NB4 (cell line): ENCODE data around the gene CELF4.

Experiments
- DNase-seq: peaks from one replicate; pipeline ENCODE4 v3.0.0; 2010; ENCODE audit warnings: low read depth
- H3K4me3 ChIP-seq: one replicate; pipeline ENCODE4 v1.5.1; 2011; ENCODE audit warnings: mild to moderate bottlenecking, low read depth, low read length, moderate library complexity
- MYC ChIP-seq: IDR thresholded peaks from 2 replicates; pipeline ENCODE4 v1.6.1; 2011; ENCODE audit warnings: low read depth, low read length
- POLR2A ChIP-seq: IDR thresholded peaks from 2 replicates; pipeline ENCODE4 v1.6.1; 2011; ENCODE audit warnings: mild to moderate bottlenecking; ENCODE audit not compliant: insufficient read length; ENCODE audit errors: extremely low read depth
- TF ChIP-seq, protein P1 (sequence below): IDR thresholded peaks from 2 replicates; pipeline ENCODE4 v1.6.1; 2011; ENCODE audit warnings: low read depth, low read length
- TF ChIP-seq, protein P2 (sequence below): IDR thresholded peaks from one replicate; pipeline ENCODE4 v1.5.1; 2012; ENCODE audit warnings: low read depth, low read length

The CELF4 gene

DNA sequence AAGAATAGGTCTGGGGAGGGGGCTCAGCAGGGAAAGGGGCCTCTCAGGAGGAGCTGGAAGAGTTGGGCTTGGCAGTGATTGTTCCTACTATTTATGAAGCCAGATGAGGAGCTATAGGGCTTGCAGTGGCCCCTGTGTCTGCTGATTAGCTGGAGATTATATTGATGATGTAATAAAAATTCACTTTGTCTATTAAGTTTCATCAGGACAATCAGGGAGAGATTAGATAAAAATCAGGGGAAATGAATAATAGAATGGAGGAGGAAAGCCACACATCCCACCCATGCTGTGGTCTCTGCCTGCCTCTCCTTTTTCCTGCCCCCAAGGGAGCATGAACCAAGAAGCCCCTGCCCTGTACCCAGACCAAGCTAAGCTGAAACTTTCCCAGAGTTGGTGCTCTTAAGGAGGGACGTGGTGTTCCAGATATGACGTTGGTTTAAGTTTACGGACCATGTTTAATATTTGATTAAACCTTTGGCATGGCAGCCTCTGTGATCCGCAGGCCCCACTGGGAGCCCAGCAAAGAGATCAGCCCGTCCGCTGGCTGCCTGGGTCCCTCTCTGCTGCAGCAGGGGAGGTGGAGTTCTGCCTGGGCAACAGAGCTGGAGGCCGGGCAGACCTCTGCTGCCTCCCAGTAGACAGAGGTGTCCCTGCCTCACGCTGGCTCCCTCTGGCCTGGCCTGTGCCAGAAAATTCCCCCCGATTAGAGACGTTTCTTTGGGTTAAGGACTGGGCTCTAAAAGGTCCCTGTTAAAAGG lies 15.3 kb downstream of the CELF4 start:
- no peak overlapping the region for H3K4me3 ChIP-seq
- DNase-seq = no peak
- TF ChIP-seq, protein P1, sequence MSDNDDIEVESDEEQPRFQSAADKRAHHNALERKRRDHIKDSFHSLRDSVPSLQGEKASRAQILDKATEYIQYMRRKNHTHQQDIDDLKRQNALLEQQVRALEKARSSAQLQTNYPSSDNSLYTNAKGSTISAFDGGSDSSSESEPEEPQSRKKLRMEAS = no peak
- TF ChIP-seq, protein P2, sequence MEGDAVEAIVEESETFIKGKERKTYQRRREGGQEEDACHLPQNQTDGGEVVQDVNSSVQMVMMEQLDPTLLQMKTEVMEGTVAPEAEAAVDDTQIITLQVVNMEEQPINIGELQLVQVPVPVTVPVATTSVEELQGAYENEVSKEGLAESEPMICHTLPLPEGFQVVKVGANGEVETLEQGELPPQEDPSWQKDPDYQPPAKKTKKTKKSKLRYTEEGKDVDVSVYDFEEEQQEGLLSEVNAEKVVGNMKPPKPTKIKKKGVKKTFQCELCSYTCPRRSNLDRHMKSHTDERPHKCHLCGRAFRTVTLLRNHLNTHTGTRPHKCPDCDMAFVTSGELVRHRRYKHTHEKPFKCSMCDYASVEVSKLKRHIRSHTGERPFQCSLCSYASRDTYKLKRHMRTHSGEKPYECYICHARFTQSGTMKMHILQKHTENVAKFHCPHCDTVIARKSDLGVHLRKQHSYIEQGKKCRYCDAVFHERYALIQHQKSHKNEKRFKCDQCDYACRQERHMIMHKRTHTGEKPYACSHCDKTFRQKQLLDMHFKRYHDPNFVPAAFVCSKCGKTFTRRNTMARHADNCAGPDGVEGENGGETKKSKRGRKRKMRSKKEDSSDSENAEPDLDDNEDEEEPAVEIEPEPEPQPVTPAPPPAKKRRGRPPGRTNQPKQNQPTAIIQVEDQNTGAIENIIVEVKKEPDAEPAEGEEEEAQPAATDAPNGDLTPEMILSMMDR = no peak
- TF ChIP-seq POLR2A (no peak), MYC (no peak)

DNA sequence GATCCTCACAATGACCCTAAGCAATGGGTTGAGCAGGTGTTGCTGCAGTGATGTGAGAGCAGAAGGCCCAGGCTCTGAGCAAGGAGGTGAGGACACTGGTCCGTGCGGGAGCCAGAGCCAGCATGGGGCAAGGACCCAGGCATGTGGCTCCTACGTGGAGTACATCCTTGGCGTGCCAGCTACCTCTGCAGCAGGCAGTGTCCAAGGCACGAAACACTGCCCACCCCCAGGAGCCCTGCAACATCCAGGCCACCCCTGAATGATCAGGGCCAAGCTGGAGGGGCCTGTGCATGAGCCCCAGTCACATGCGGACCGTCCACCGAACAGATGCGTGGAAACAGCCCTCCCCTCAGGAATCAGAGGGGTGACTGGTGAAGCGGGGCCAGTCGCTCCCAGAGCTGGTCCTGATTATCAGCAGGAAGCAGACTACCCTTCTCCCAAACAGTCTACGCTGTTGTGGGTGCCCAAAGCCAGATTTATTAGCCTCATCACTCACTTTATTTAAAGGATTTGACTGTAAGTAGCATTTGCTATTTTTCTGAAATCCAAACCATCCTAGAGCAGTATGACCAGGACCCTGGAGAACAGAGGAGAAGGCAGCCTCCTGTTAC lies 16.8 kb downstream of the CELF4 start:
- no peak for DNase-seq
- no peak overlapping the region for H3K4me3 ChIP-seq
- TF ChIP-seq, protein P2 = no peak
- TF ChIP-seq MYC (no peak), POLR2A (no peak)
- TF ChIP-seq, protein P1 = no peak

DNA sequence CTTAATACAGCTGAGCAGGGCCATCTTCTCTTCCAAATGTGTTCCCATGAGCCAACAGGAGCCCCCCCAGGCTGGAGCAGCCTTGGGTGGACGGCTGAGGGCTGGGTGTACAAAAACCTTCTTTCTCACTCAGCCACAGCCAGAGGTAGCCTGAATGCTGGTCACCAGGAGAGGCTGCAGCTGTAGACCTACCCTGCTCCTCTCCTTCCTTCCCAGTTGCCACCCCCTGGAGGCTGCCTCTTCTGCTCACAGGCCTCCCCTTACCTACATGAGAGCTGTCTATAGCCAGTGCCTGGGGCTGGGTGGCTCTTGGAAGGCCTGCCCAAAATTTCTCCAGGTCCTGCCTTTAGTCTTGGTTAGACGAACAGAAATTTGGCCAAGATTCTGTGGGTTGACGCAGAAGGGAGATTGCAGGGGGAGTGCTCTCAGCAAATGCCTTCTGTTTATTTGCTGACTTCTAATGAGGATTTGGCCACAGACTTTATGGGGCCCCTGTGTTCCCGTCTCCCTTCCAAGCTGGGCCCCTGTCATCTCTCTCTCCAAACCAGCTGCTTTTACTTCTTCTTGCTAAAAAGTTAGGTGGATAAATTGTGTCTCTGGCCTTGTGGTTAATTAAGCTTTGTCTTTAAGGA lies 18.3 kb downstream of the CELF4 start:
- TF ChIP-seq POLR2A (no peak), MYC (no peak)
- TF ChIP-seq, protein P1 = no peak
- TF ChIP-seq, protein P2 = no peak
- DNase-seq = no peak
- no peak overlapping the region for H3K4me3 ChIP-seq

DNA sequence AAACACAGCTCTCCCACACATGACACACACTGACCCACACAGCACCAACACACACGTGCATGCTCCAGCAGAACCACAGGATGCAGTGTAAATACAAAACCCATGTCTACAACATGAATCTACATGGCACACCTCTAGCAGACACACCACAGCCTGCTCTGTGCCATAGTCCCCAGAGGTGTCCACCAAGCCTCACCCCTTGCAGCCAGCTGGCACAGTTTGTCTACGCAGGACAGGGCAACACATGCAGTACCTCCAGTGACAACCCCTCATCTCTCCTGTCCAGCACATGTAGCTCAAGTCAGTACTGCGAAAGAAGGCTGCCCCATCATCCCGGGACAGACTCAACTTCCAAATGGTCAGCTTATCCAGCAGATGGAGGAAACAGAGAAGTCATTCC lies 18.9 kb downstream of the CELF4 start:
- DNase-seq = no peak
- no peak overlapping the region for H3K4me3 ChIP-seq
- no peak for TF ChIP-seq MYC
- TF ChIP-seq, protein P1 = no peak
- no peak for TF ChIP-seq POLR2A
- TF ChIP-seq, protein P2 = no peak

DNA sequence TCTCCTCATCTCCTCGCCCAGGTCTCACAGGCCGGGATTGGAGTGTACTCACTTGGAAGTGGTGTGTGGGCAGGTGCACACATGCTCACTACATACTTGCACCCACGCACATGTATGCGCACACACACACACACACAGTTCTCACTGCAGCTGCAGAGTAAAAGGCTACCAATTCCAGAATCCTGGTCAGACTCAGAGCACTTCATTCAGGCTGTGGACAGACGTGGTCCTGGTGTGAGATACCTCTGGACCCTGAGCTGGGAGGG lies 19.4 kb downstream of the CELF4 start:
- TF ChIP-seq, protein P2 = no peak
- TF ChIP-seq MYC = no peak
- TF ChIP-seq, protein P1 = no peak
- TF ChIP-seq POLR2A = no peak
- DNase-seq = no peak
- H3K4me3 ChIP-seq = no peak overlapping the region
